ENCODE measurements around the gene KDELR3.

Gene KDELR3

GRCh38 chr22:38467904-38468442 is at the start of gene KDELR3:
Gene KDELR3, plus strand, starts transcription at chr22:38468096. Its CDS starts 138 bp downstream, at chr22:38468234.
- DNase-seq: peak in 1 of 2 donors; percentile 17

- no peak for DNase-seq
Measured at GRCh38 chr22:38418589-38418988, 49.3 kb upstream of the KDELR3 start.

- no peak for DNase-seq
Measured at GRCh38 chr22:38419121-38419857, 48.6 kb upstream of the KDELR3 start.

GRCh38 chr22:38419858-38420160 is 48.1 kb upstream of the KDELR3 start:
- DNase-seq: no peak

- no peak for DNase-seq
Measured at GRCh38 chr22:38420734-38421133, 47.2 kb upstream of the KDELR3 start.

GRCh38 chr22:38422611-38423511 is 45.0 kb upstream of the KDELR3 start:
- DNase-seq: no peak

GRCh38 chr22:38423512-38424503 is 44.1 kb upstream of the KDELR3 start:
- DNase-seq: no peak

GRCh38 chr22:38424525-38425080 is 43.3 kb upstream of the KDELR3 start:
- DNase-seq: no peak

- DNase-seq: no peak
Measured at GRCh38 chr22:38426628-38427027, 41.3 kb upstream of the KDELR3 start.

- no peak for DNase-seq
Measured at GRCh38 chr22:38427465-38427864, 40.4 kb upstream of the KDELR3 start.

- no peak for DNase-seq
Measured at GRCh38 chr22:38427940-38428339, 40.0 kb upstream of the KDELR3 start.

GRCh38 chr22:38428714-38429113 is 39.2 kb upstream of the KDELR3 start:
- no peak for DNase-seq

- DNase-seq: no peak
Measured at GRCh38 chr22:38429499-38430068, 38.3 kb upstream of the KDELR3 start.

- no peak for DNase-seq
Measured at GRCh38 chr22:38431266-38432010, 36.5 kb upstream of the KDELR3 start.

- DNase-seq: no peak
Measured at GRCh38 chr22:38432264-38432663, 35.6 kb upstream of the KDELR3 start.

- DNase-seq: no peak
Measured at GRCh38 chr22:38433871-38434270, 34.0 kb upstream of the KDELR3 start.

GRCh38 chr22:38435010-38435409 is 32.9 kb upstream of the KDELR3 start:
- no peak for DNase-seq

GRCh38 chr22:38435965-38436364 is 31.9 kb upstream of the KDELR3 start:
- DNase-seq: no peak

- no peak for DNase-seq
Measured at GRCh38 chr22:38436629-38437395, 31.1 kb upstream of the KDELR3 start.

- DNase-seq: no peak
Measured at GRCh38 chr22:38437416-38437815, 30.5 kb upstream of the KDELR3 start.

Data from bone marrow (tissue), 2 donors.